ENCODE results near the gene RDH8. TPM values are rescaled to one million over a fixed set of nuclear protein-coding genes. Genes with fewer than 3 reads are reported as not detected.

The RDH8 gene
- total RNA-seq, 5 donors from 2014 or later (not counting 1 experiment from before 2014, with no cell fraction given): not detected

- H3K27ac Mint-ChIP-seq: no peak overlapping the region
- WGBS (ENCODE audit: insufficient coverage): 100% methylated on average over 3 of the region's 3 CpGs
- POLR2A ChIA-PET: no interaction called here
Measured at GRCh38 chr19:10026744-10027143, 13.5 kb downstream of the RDH8 start.

DNA sequence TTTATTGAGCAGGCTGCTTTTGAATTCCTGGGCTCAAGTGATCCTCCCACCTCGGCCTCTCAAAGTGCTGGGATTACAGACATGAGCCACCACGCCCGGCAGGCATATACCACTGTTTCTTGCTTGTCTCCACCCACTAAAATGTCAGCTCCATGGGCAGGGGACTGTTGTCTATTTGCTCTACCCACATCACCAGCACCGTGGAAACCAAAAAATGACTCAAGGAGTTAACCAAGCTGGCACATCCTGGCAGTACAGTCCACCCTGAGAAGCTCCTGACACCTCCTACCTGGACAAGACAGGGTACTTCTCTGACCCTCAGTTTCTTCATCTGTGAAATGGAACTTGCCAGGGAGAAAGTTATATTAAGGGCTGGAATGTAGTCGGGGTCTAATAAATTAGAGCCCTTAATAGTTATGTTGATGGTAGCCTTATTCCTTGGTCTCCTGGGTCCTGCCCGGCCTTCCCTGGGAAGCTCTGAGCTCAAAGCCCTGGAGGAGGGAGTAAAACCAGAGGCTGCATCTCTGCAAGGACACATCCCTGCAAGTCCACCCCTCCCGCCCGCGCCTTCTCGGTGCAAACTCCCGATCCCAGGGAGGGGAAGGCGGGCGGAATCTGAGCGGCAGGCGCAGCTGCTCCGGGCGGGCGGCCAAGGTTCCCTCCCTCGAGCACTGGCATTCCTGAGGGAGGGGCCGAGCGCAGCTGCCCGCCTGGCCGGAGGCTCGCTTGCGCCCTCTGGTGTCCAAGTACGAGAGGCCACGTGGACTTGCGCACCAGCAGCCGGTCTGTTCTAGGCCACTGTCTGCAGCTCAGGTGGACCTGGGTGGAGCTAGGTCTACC lies 14.1 kb downstream of the RDH8 start:
- Histone ChIP-seq H3K4me1 (ENCODE audit: control insufficient read depth in 1 of 2, extremely low read depth in 1 of 2, insufficient read depth in 2 of 2, low read length in 2 of 2) (peaks cover 0 to 6% of the 10 kb centered on the region in 2 experiments), H3K27ac (ENCODE audit: low read length) (no peak overlapping the region), H3K4me3 (ENCODE audit: control insufficient read depth in 1 of 2, extremely low read depth in 1 of 2, low read length in 1 of 2) (no peak overlapping the region), H3K9me3 (no peaks in the 10 kb centered on the region), H3K36me3 (ENCODE audit: control insufficient read depth in 2 of 2, extremely low read depth in 1 of 2, insufficient read depth in 1 of 2, low read length in 1 of 2) (no peaks in the 10 kb centered on the region), H3K27me3 (replicated peaks in 1 of 2; ENCODE audit: control insufficient read depth in 2 of 2, extremely low read depth in 1 of 2, insufficient read depth in 2 of 2, low read length in 1 of 2) (peaks cover 4 to 35% of the 10 kb centered on the region in 2 experiments)
- Mint-ChIP-seq H3K9me3 (no peaks in the 10 kb centered on the region), H3K27me3 (peaks cover 14 to 24% of the 10 kb centered on the region in 2 donors), H3K36me3 (no peaks in the 10 kb centered on the region), H3K27ac (no peak overlapping the region), H3K4me1 (peaks cover 0 to 7% (median 3%) of the 10 kb centered on the region in 3 donors), H3K4me3 (no peak overlapping the region)
- WGBS (ENCODE audit: insufficient coverage): 9% methylated on average over 27 of the region's 29 CpGs
- POLR2A ChIA-PET: no interaction called here
- ATAC-seq (replicated peaks in 1 of 4) (peak; percentile 71 to 81 (median 78)), DNase-seq (peak; percentile 17 to 84 (median 57))
- CTCF ChIA-PET: interaction anchor here (0.5 to 2.3 kb wide), 9 partner anchors 8 to 1415 kb away, joined by 3 to 7 read pairs (median 3); no protein-coding TSS in a partner anchor

More at GRCh38 chr19:10026744-10027143, 13.5 kb downstream of the RDH8 start:
- no peak for ATAC-seq (replicated peaks in 1 of 4)
- H3K9me3 Mint-ChIP-seq: no peaks in the 10 kb centered on the region
- H3K27me3 Mint-ChIP-seq: peaks cover 12 to 19% of the 10 kb centered on the region in 2 donors
- no peaks in the 10 kb centered on the region for H3K36me3 Mint-ChIP-seq
- peaks cover 4 to 30% of the 10 kb centered on the region in 2 experiments for H3K27me3 ChIP-seq (replicated peaks in 1 of 2; ENCODE audit: control insufficient read depth in 2 of 2, extremely low read depth in 1 of 2, insufficient read depth in 2 of 2, low read length in 1 of 2)
- DNase-seq: no peak
- peaks cover 0 to 7% (median 3%) of the 10 kb centered on the region in 3 donors for H3K4me1 Mint-ChIP-seq
- peaks cover 0 to 6% of the 10 kb centered on the region in 2 experiments for H3K4me1 ChIP-seq (ENCODE audit: control insufficient read depth in 1 of 2, extremely low read depth in 1 of 2, insufficient read depth in 2 of 2, low read length in 2 of 2)
- H3K27ac ChIP-seq (ENCODE audit: low read length): no peak overlapping the region
- no peaks in the 10 kb centered on the region for H3K36me3 ChIP-seq (ENCODE audit: control insufficient read depth in 2 of 2, extremely low read depth in 1 of 2, insufficient read depth in 1 of 2, low read length in 1 of 2)
- H3K9me3 ChIP-seq: no peaks in the 10 kb centered on the region
- no peak overlapping the region for H3K4me3 ChIP-seq (ENCODE audit: control insufficient read depth in 1 of 2, extremely low read depth in 1 of 2, low read length in 1 of 2)
- no peak overlapping the region for H3K4me3 Mint-ChIP-seq
- CTCF ChIA-PET: interaction anchor here (0.6 to 2.3 kb wide), 3 partner anchors 9 to 188 kb away, joined by 3 to 7 read pairs (median 4); no protein-coding TSS in a partner anchor

DNA sequence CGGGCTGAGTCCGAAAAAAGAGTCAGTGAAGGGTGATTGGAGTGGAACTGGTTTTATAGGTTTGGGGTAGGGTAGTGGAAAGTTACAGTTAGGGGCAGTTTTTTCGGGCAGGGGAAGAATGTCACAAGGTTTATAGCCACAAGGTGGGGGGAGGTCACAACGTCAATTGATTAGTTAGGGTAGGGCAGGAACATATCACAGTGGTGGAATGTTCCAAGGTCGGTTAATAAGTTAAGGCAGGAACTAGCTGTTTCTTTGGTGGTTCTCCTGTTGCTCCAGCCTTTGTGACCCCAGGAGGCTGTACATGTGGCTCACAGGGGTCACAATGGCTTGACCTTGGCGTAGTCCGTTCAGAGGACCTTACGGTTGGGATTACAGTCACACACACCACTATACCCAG lies 20.3 kb downstream of the RDH8 start:
- CTCF ChIA-PET: no interaction called here
- POLR2A ChIA-PET: interaction anchor here in 1 of 2 donors (0.5 kb wide), 1 partner anchor 110 kb away, joined by 3 read pairs; no protein-coding TSS in a partner anchor
- H3K27me3 Mint-ChIP-seq: peaks cover 20 to 31% of the 10 kb centered on the region in 2 donors
- Histone ChIP-seq H3K36me3 (ENCODE audit: control insufficient read depth in 2 of 2, extremely low read depth in 1 of 2, insufficient read depth in 1 of 2, low read length in 1 of 2) (no peaks in the 10 kb centered on the region), H3K4me3 (ENCODE audit: control insufficient read depth in 1 of 2, extremely low read depth in 1 of 2, low read length in 1 of 2) (no peak overlapping the region), H3K9me3 (no peaks in the 10 kb centered on the region), H3K4me1 (ENCODE audit: control insufficient read depth in 1 of 2, extremely low read depth in 1 of 2, insufficient read depth in 2 of 2, low read length in 2 of 2) (no peaks in the 10 kb centered on the region), H3K27me3 (replicated peaks in 1 of 2; ENCODE audit: control insufficient read depth in 2 of 2, extremely low read depth in 1 of 2, insufficient read depth in 2 of 2, low read length in 1 of 2) (peaks cover 0 to 41% of the 10 kb centered on the region in 2 experiments), H3K27ac (ENCODE audit: low read length) (no peak overlapping the region)
- no peak for ATAC-seq (replicated peaks in 1 of 4)
- no peaks in the 10 kb centered on the region for H3K9me3 Mint-ChIP-seq
- H3K36me3 Mint-ChIP-seq: no peaks in the 10 kb centered on the region
- H3K4me3 Mint-ChIP-seq: no peak overlapping the region
- H3K4me1 Mint-ChIP-seq: no peaks in the 10 kb centered on the region
- no peak overlapping the region for H3K27ac Mint-ChIP-seq
- no peak for DNase-seq
- 61% methylated on average over 5 of the region's 8 CpGs for WGBS (ENCODE audit: insufficient coverage)

- H3K36me3 Mint-ChIP-seq: no peaks in the 10 kb centered on the region
- Histone ChIP-seq H3K4me3 (ENCODE audit: control insufficient read depth in 1 of 2, extremely low read depth in 1 of 2, low read length in 1 of 2) (no peak overlapping the region), H3K4me1 (ENCODE audit: control insufficient read depth in 1 of 2, extremely low read depth in 1 of 2, insufficient read depth in 2 of 2, low read length in 2 of 2) (no peaks in the 10 kb centered on the region), H3K9me3 (no peaks in the 10 kb centered on the region), H3K36me3 (ENCODE audit: control insufficient read depth in 2 of 2, extremely low read depth in 1 of 2, insufficient read depth in 1 of 2, low read length in 1 of 2) (no peaks in the 10 kb centered on the region), H3K27me3 (replicated peaks in 1 of 2; ENCODE audit: control insufficient read depth in 2 of 2, extremely low read depth in 1 of 2, insufficient read depth in 2 of 2, low read length in 1 of 2) (peaks cover 0 to 56% of the 10 kb centered on the region in 2 experiments), H3K27ac (ENCODE audit: low read length) (no peak overlapping the region)
- DNase-seq (no peak), ATAC-seq (replicated peaks in 1 of 4) (no peak)
- POLR2A ChIA-PET: no interaction called here
- no peaks in the 10 kb centered on the region for H3K4me1 Mint-ChIP-seq
- no peak overlapping the region for H3K27ac Mint-ChIP-seq
- no peaks in the 10 kb centered on the region for H3K9me3 Mint-ChIP-seq
- no peak overlapping the region for H3K4me3 Mint-ChIP-seq
- H3K27me3 Mint-ChIP-seq: peaks cover 35 to 48% of the 10 kb centered on the region in 2 donors
- CTCF ChIA-PET: no interaction called here
- 79% methylated on average over 4 of the region's 5 CpGs for WGBS (ENCODE audit: insufficient coverage)
Measured at GRCh38 chr19:10036601-10037071, 23.4 kb downstream of the RDH8 start.

DNA sequence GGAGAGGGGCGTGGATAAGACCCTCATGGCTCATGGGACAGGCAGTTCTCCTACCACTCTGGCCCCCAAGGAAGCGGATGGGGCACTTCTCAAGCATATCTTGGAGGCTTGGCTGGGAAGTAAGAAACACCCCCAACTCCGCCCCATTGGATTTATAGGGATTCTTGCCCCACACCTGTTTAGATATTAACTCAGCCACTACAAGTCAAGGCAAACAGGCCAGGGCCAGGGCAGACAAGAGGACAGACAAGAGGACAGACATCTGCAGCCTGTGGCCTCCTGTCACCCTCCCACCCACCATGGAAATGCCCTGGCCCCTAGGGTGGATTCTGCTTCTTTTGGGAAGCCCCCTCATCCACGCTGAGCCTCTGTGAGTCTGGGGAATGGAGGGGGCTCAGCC lies 24.1 kb downstream of the RDH8 start:
- peaks cover 37 to 47% of the 10 kb centered on the region in 2 donors for H3K27me3 Mint-ChIP-seq
- no peak overlapping the region for H3K27ac ChIP-seq (ENCODE audit: low read length)
- WGBS (ENCODE audit: insufficient coverage): 100% methylated on average over 1 of the region's 4 CpGs
- H3K27me3 ChIP-seq (replicated peaks in 1 of 2; ENCODE audit: control insufficient read depth in 2 of 2, extremely low read depth in 1 of 2, insufficient read depth in 2 of 2, low read length in 1 of 2): peaks cover 0 to 52% of the 10 kb centered on the region in 2 experiments
- no peaks in the 10 kb centered on the region for H3K36me3 ChIP-seq (ENCODE audit: control insufficient read depth in 2 of 2, extremely low read depth in 1 of 2, insufficient read depth in 1 of 2, low read length in 1 of 2)
- DNase-seq (no peak), ATAC-seq (replicated peaks in 1 of 4) (no peak)
- H3K4me3 ChIP-seq (ENCODE audit: control insufficient read depth in 1 of 2, extremely low read depth in 1 of 2, low read length in 1 of 2): no peak overlapping the region
- H3K9me3 ChIP-seq: no peaks in the 10 kb centered on the region
- POLR2A ChIA-PET: no interaction called here
- no peak overlapping the region for H3K27ac Mint-ChIP-seq
- no peaks in the 10 kb centered on the region for H3K36me3 Mint-ChIP-seq
- no peaks in the 10 kb centered on the region for H3K9me3 Mint-ChIP-seq
- H3K4me3 Mint-ChIP-seq: no peak overlapping the region
- H3K4me1 Mint-ChIP-seq: no peaks in the 10 kb centered on the region
- no peaks in the 10 kb centered on the region for H3K4me1 ChIP-seq (ENCODE audit: control insufficient read depth in 1 of 2, extremely low read depth in 1 of 2, insufficient read depth in 2 of 2, low read length in 2 of 2)
- CTCF ChIA-PET: no interaction called here

GRCh38 chr19:10037809-10038208 lies 24.5 kb downstream of the RDH8 start:
- ChIA-PET POLR2A (no interaction called here), CTCF (no interaction called here)
- Mint-ChIP-seq H3K4me1 (no peaks in the 10 kb centered on the region), H3K36me3 (no peaks in the 10 kb centered on the region), H3K4me3 (no peak overlapping the region), H3K27ac (no peak overlapping the region), H3K9me3 (no peaks in the 10 kb centered on the region), H3K27me3 (peaks cover 37 to 46% of the 10 kb centered on the region in 2 donors)
- ATAC-seq (replicated peaks in 1 of 4) (no peak), DNase-seq (peak in 1 of 35 experiments; percentile 9)
- Histone ChIP-seq H3K4me3 (ENCODE audit: control insufficient read depth in 1 of 2, extremely low read depth in 1 of 2, low read length in 1 of 2) (no peak overlapping the region), H3K27me3 (replicated peaks in 1 of 2; ENCODE audit: control insufficient read depth in 2 of 2, extremely low read depth in 1 of 2, insufficient read depth in 2 of 2, low read length in 1 of 2) (peaks cover 0 to 53% of the 10 kb centered on the region in 2 experiments), H3K4me1 (ENCODE audit: control insufficient read depth in 1 of 2, extremely low read depth in 1 of 2, insufficient read depth in 2 of 2, low read length in 2 of 2) (no peaks in the 10 kb centered on the region), H3K9me3 (no peaks in the 10 kb centered on the region), H3K36me3 (ENCODE audit: control insufficient read depth in 2 of 2, extremely low read depth in 1 of 2, insufficient read depth in 1 of 2, low read length in 1 of 2) (no peaks in the 10 kb centered on the region), H3K27ac (ENCODE audit: low read length) (no peak overlapping the region)
- 88% methylated on average over 2 of the region's 5 CpGs for WGBS (ENCODE audit: insufficient coverage)

Data from T-cell (primary cell).